Osteocyte (in vitro differentiated cells): ENCODE data around the gene CGNL1. TPM values are rescaled to one million over a fixed set of nuclear protein-coding genes. Genes with fewer than 3 reads are reported as not detected.

Experiments
- DNase-seq: peaks from one replicate; pipeline ENCODE4 v3.0.0; 2021; ENCODE audit warnings: mixed read lengths; ENCODE audit not compliant: unreplicated experiment; ENCODE audit errors: extremely low spot score
- H3K27ac Mint-ChIP-seq: one replicate; pipeline ENCODE4 v1.8.0; 2021; ENCODE audit warnings: mild to moderate bottlenecking, mixed read lengths; ENCODE audit not compliant: unreplicated experiment
- H3K27me3 Mint-ChIP-seq: one replicate; pipeline ENCODE4 v1.8.0; 2021; ENCODE audit warnings: mixed read lengths; ENCODE audit not compliant: unreplicated experiment
- H3K36me3 Mint-ChIP-seq: one replicate; pipeline ENCODE4 v1.8.0; 2021; ENCODE audit warnings: mixed read lengths; ENCODE audit not compliant: unreplicated experiment
- H3K4me1 Mint-ChIP-seq: one replicate; pipeline ENCODE4 v1.8.0; 2021; ENCODE audit warnings: mixed read lengths; ENCODE audit not compliant: unreplicated experiment
- H3K4me3 Mint-ChIP-seq: one replicate; pipeline ENCODE4 v1.8.0; 2021; ENCODE audit warnings: mild to moderate bottlenecking, moderate library complexity, mixed read lengths; ENCODE audit not compliant: unreplicated experiment
- H3K9me3 Mint-ChIP-seq: one replicate; pipeline ENCODE4 v1.8.0; 2021; ENCODE audit warnings: mixed read lengths; ENCODE audit not compliant: unreplicated experiment
- CTCF ChIP-seq: fragments of 200-600 bp; sonication (generic); IDR thresholded peaks from 2 replicates; pipeline ENCODE4 v1.5.0; 2021; ENCODE audit warnings: antibody characterized with exemption, mild to moderate bottlenecking, moderate library complexity
- total RNA-seq: library from RNA; stranded (reverse); gene quantifications from 2 replicates; pipeline ENCODE4 v1.2.1, GENCODE V29; 2021

CGNL1 gene
- total RNA-seq, 1 donor from 2014 or later: 6.2 TPM

- Mint-ChIP-seq H3K36me3 (no peaks in the 10 kb centered on the region), H3K27ac (no peak overlapping the region), H3K4me3 (no peak overlapping the region), H3K4me1 (peaks cover 3% of the 10 kb centered on the region), H3K27me3 (peaks cover 26% of the 10 kb centered on the region), H3K9me3 (no peaks in the 10 kb centered on the region)
- DNase-seq: no peak
- TF ChIP-seq CTCF: no peak
Measured at GRCh38 chr15:57568299-57568698, 192.0 kb downstream of the CGNL1 start.

GRCh38 chr15:57570340-57570739 lies 194.0 kb downstream of the CGNL1 start:
- Mint-ChIP-seq H3K9me3 (no peaks in the 10 kb centered on the region), H3K4me1 (peaks cover 3% of the 10 kb centered on the region), H3K27ac (no peak overlapping the region)

GRCh38 chr15:57570994-57571393 lies 194.7 kb downstream of the CGNL1 start:
- Mint-ChIP-seq H3K36me3 (no peaks in the 10 kb centered on the region), H3K27ac (no peak overlapping the region), H3K4me3 (no peak overlapping the region), H3K27me3 (peaks cover 25% of the 10 kb centered on the region), H3K9me3 (no peaks in the 10 kb centered on the region), H3K4me1 (peaks cover 3% of the 10 kb centered on the region)
- DNase-seq: no peak
- TF ChIP-seq CTCF: no peak

More at GRCh38 chr15:57570340-57570739, 194.0 kb downstream of the CGNL1 start:
- Mint-ChIP-seq H3K27me3 (peaks cover 25% of the 10 kb centered on the region), H3K36me3 (no peaks in the 10 kb centered on the region), H3K4me3 (no peak overlapping the region)
- no peak for TF ChIP-seq CTCF
- DNase-seq: no peak

GRCh38 chr15:57571725-57572124 lies 195.4 kb downstream of the CGNL1 start:
- Mint-ChIP-seq H3K9me3 (no peaks in the 10 kb centered on the region), H3K4me3 (no peak overlapping the region), H3K4me1 (peaks cover 3% of the 10 kb centered on the region), H3K36me3 (no peaks in the 10 kb centered on the region), H3K27me3 (peaks cover 32% of the 10 kb centered on the region), H3K27ac (no peak overlapping the region)
- no peak for DNase-seq
- TF ChIP-seq CTCF: no peak

GRCh38 chr15:57572468-57572867 lies 196.2 kb downstream of the CGNL1 start:
- Mint-ChIP-seq H3K4me3 (no peak overlapping the region), H3K27me3 (peaks cover 39% of the 10 kb centered on the region), H3K36me3 (no peaks in the 10 kb centered on the region), H3K27ac (no peak overlapping the region), H3K9me3 (no peaks in the 10 kb centered on the region), H3K4me1 (peaks cover 3% of the 10 kb centered on the region)
- TF ChIP-seq CTCF: no peak
- DNase-seq: no peak
